PC-9 (cell line): ENCODE data around the gene REXO4. TPM values are rescaled to one million over a fixed set of nuclear protein-coding genes. Genes with fewer than 3 reads are reported as not detected.

Source experiments
- BruUV-seq: library from RNA; stranded (reverse); fragments of 400-500 nt; replicated peaks from 2 replicates; lab custom pipeline; 2021; lab: Mats Ljungman, UMichigan
- CTCF ChIA-PET: fragments of 300-600 bp; sonication (Branson Sonifier 250); formaldehyde crosslinking; loops from one replicate; lab custom pipeline; 2022; ENCODE audit warnings: antibody characterized with exemption; lab: Charles Lee
- POLR2A ChIA-PET: fragments of 300-600 bp; sonication (Branson Sonifier 250); formaldehyde crosslinking; loops from one replicate; lab custom pipeline; 2022; ENCODE audit warnings: antibody characterized with exemption; ENCODE audit not compliant: unreplicated experiment; lab: Charles Lee
- DNase-seq, 2 experiments: peaks; one replicate each; pipeline versions ENCODE4 v3.0.0 to v3.0.0-alpha.2; 2015 to 2022; ENCODE audit warnings: mixed read lengths in 1 of 2
- H2AFZ ChIP-seq: fragments of 200-600 bp; sonication (generic); 2 replicates; pipeline ENCODE4 v1.8.1; 2017; ENCODE audit warnings: antibody characterized with exemption
- H3F3A ChIP-seq: fragments of 200-600 bp; sonication (generic); 2 replicates; pipeline ENCODE4 v1.8.1; 2017; ENCODE audit warnings: antibody characterized with exemption, mild to moderate bottlenecking, low read depth; ENCODE audit not compliant: insufficient read depth
- H3K27ac ChIP-seq: fragments of 200-600 bp; sonication (generic); 2 replicates; pipeline ENCODE4 v1.6.1; 2016; ENCODE audit warnings: mixed run types
- H3K27me3 ChIP-seq: fragments of 200-600 bp; sonication (generic); 2 replicates; pipeline ENCODE4 v1.6.1; 2016; ENCODE audit warnings: low read depth, mixed run types; ENCODE audit not compliant: insufficient read depth
- H3K36me3 ChIP-seq: fragments of 200-600 bp; sonication (generic); 2 replicates; pipeline ENCODE4 v1.6.1; 2016; ENCODE audit warnings: low read depth, mixed run types
- H3K4me1 ChIP-seq: fragments of 200-600 bp; sonication (generic); replicated peaks from 2 replicates; pipeline ENCODE4 v1.6.1; 2016; ENCODE audit warnings: mixed run types; ENCODE audit not compliant: insufficient read depth
- H3K4me2 ChIP-seq: fragments of 200-600 bp; sonication (generic); 2 replicates; pipeline ENCODE4 v1.6.1; 2017; ENCODE audit warnings: mixed run types
- H3K4me3 ChIP-seq: fragments of 200-600 bp; sonication (generic); 2 replicates; pipeline ENCODE4 v1.6.1; 2016; ENCODE audit warnings: mixed run types
- H3K79me2 ChIP-seq: fragments of 200-600 bp; sonication (generic); 2 replicates; pipeline ENCODE4 v1.6.1; 2017; ENCODE audit warnings: low read depth, mixed run types
- H3K9me2 ChIP-seq: fragments of 200-600 bp; sonication (generic); 2 replicates; pipeline ENCODE4 v1.8.1; 2017; ENCODE audit warnings: mild to moderate bottlenecking; ENCODE audit not compliant: insufficient read depth
- H3K9me3 ChIP-seq: fragments of 200-600 bp; sonication (generic); 2 replicates; pipeline ENCODE4 v1.8.1; 2016; ENCODE audit warnings: low read depth; ENCODE audit not compliant: insufficient read depth
- H4K20me1 ChIP-seq: fragments of 200-600 bp; sonication (generic); 2 replicates; pipeline ENCODE4 v1.8.1; 2017; ENCODE audit not compliant: insufficient read depth
- EZH2 ChIP-seq: fragments of 200-600 bp; sonication (generic); IDR thresholded peaks from 2 replicates; pipeline ENCODE4 v1.8.0; 2017; ENCODE audit warnings: antibody characterized with exemption, low read depth
- intact Hi-C: fragments of 100-400 bp; cut with micrococcal nuclease; formaldehyde crosslinking; loops from one replicate; pipeline ENCODE4 v1.10.0; 2022; ENCODE audit not compliant: unreplicated experiment
- total RNA-seq: library from RNA; stranded (reverse); gene quantifications from 2 replicates; pipeline ENCODE4 v1.2.3, GENCODE V29; 2021
- TF ChIP-seq, protein P1 (sequence below): fragments of 200-600 bp; sonication (generic); conservative IDR thresholded peaks from 2 replicates; pipeline ENCODE4 v1.6.1; 2017; ENCODE audit warnings: mixed run types, antibody characterized with exemption, mild to moderate bottlenecking, moderate library complexity

Gene REXO4
- total RNA-seq, 1 experiment from 2014 or later, result 32.6 TPM

DNA sequence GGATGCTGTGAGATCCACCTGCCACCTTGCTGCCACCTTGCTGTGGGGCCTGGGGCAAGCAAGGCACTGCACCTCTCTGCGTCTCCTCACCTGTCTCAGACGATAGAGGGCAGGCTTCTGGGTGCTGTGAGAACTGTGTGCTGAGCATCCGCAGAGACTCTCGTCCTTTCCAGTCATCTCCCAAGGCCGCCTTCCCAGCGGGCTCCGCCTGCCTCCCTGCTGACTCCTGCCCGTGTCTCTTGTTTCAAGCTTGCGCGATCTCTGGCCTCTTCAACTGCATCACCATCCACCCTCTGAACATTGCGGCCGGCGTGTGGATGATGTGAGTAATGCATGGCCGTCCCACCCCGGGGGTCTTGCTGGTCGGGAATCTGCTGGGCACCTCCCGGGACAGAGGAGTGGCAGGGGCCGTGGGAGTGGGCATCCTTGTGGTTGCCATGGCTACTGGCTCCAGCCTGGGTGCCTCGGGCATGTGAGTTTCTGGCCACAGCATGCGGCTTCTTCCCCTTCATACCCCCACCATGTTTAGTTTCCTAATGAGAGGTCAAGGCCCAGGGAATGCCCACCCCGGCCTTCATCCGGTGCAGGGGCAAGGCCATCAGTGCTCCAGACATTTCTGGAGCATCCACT, 45.5 kb upstream of the REXO4 start:
- DNase-seq, result no peak
- H3K9me3 ChIP-seq, result no peaks in the 10 kb centered on the region
- no peak overlapping the region for H3K4me2 ChIP-seq
- no peaks in the 10 kb centered on the region; the same call in 1 of the 2 replicates for H4K20me1 ChIP-seq
- no peaks in the 10 kb centered on the region for H3K36me3 ChIP-seq
- H3K27ac ChIP-seq, result no peak overlapping the region
- no peak overlapping the region for H2AFZ ChIP-seq
- intact Hi-C loops, result no loop called here
- ChIA-PET CTCF (no interaction called here), POLR2A (no interaction called here)
- no peaks in the 10 kb centered on the region for H3K27me3 ChIP-seq
- BruUV-seq, result no TSS peak
- no peaks in the 10 kb centered on the region for H3K9me2 ChIP-seq
- H3K4me1 ChIP-seq, result peaks cover 13% of the 10 kb centered on the region
- TF ChIP-seq EZH2, result no peak
- TF ChIP-seq, protein P1, sequence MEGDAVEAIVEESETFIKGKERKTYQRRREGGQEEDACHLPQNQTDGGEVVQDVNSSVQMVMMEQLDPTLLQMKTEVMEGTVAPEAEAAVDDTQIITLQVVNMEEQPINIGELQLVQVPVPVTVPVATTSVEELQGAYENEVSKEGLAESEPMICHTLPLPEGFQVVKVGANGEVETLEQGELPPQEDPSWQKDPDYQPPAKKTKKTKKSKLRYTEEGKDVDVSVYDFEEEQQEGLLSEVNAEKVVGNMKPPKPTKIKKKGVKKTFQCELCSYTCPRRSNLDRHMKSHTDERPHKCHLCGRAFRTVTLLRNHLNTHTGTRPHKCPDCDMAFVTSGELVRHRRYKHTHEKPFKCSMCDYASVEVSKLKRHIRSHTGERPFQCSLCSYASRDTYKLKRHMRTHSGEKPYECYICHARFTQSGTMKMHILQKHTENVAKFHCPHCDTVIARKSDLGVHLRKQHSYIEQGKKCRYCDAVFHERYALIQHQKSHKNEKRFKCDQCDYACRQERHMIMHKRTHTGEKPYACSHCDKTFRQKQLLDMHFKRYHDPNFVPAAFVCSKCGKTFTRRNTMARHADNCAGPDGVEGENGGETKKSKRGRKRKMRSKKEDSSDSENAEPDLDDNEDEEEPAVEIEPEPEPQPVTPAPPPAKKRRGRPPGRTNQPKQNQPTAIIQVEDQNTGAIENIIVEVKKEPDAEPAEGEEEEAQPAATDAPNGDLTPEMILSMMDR, result no peak; the same call in 1 of the 2 replicates
- H3K79me2 ChIP-seq, result peaks cover 14% of the 10 kb centered on the region; the same call in 1 of the 2 replicates
- peaks cover 17% of the 10 kb centered on the region; the same call in 1 of the 2 replicates for H3F3A ChIP-seq
- no peak overlapping the region for H3K4me3 ChIP-seq

DNA sequence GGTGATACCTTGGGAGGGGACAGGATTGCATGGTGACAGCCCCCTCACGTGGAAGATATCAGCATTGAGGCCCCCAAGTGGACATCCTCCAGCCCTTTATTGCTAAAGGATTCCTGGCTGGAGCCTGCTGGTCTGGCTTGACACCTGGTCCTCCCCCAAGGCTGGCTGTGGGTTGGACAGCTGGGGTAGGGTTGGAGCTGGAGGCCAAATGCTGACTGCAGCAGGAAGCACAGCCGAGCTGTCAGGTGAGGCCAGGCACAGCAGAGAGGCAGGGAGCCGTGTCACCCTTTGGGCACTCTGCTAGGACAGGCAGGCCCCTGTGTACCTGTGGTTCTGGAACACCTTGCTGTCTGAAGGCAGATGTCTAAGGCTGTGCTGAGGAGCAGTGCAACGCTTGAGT, 44.2 kb upstream of the REXO4 start:
- peaks cover 17% of the 10 kb centered on the region; the same call in 1 of the 2 replicates for H3F3A ChIP-seq
- H3K27me3 ChIP-seq, result no peaks in the 10 kb centered on the region
- H2AFZ ChIP-seq, result no peak overlapping the region
- H3K36me3 ChIP-seq, result no peaks in the 10 kb centered on the region
- CTCF ChIA-PET, result no interaction called here
- TF ChIP-seq, protein P1, result no peak
- no peak for TF ChIP-seq EZH2
- H3K4me1 ChIP-seq, result peaks cover 13% of the 10 kb centered on the region
- no TSS peak for BruUV-seq
- peaks cover 14% of the 10 kb centered on the region; the same call in 1 of the 2 replicates for H3K79me2 ChIP-seq
- H3K27ac ChIP-seq, result no peak overlapping the region
- intact Hi-C loops, result no loop called here
- 0 out of 2 replicates have a peak overlapping the region, but pooled peaks have one; percentile 83 for H3K4me2 ChIP-seq
- H3K9me3 ChIP-seq, result no peaks in the 10 kb centered on the region
- peak in 1 of 2 experiments; percentile 35 for DNase-seq
- H3K9me2 ChIP-seq, result no peaks in the 10 kb centered on the region
- H4K20me1 ChIP-seq, result no peaks in the 10 kb centered on the region; the same call in 1 of the 2 replicates
- no peak overlapping the region for H3K4me3 ChIP-seq
- POLR2A ChIA-PET, result no interaction called here

DNA sequence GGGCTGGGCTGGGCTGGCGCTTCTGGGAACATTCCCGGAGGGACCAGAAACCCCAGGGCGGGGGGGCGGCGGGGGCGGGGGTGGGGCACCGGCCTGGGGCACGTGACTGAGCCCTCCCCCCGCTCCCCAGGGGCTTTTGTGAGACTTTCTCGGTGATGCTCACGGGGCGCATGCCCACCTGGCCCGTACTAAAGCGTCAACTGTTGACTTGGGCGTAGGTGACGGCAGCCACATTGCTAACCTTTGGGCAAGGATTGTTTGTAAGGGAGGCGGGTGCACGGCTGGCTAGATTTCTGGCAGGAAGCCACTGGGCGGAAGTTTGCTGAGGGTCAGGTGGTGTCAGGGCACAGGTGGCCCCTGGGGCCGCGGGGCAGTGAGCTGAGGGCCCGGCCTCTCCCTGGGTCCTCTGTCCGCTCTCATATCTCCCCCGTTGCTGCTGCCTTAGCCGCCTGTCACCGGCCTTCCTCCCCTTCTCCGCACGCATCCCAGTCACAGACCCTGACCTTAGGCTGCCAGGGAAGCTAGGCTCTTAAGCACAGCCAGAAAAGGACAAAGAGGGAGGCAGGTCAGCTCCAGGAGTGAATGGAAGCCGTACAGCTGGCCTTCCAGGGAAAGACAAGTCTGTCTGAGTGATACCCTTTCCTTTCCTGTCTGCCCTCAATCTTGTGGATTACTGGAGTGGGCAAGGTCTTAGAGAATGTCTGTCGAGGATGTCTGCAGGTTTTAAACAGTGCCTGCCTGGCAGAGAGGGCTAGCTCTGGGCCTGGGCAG, 42.8 kb upstream of the REXO4 start:
- peak overlapping the region; percentile 83 for H3K4me2 ChIP-seq
- no peaks in the 10 kb centered on the region for H3K9me3 ChIP-seq
- no peaks in the 10 kb centered on the region for H3K9me2 ChIP-seq
- ChIA-PET POLR2A (interaction anchor here (0.6 to 0.7 kb wide), 2 partner anchors 22 to 484 kb away, joined by 3 to 8 read pairs; no protein-coding TSS in a partner anchor), CTCF (interaction anchor here (0.6 to 0.7 kb wide), 3 partner anchors 311 to 753 kb away, joined by 3 to 4 read pairs (median 4); no protein-coding TSS in a partner anchor)
- H4K20me1 ChIP-seq, result no peaks in the 10 kb centered on the region; the same call in 1 of the 2 replicates
- peaks cover 12% of the 10 kb centered on the region; the same call in 1 of the 2 replicates for H3F3A ChIP-seq
- H3K4me3 ChIP-seq, result peak overlapping the region; percentile 61
- no peaks in the 10 kb centered on the region for H3K36me3 ChIP-seq
- TF ChIP-seq EZH2, result no peak
- TF ChIP-seq, protein P1, result no peak
- H3K4me1 ChIP-seq, result peaks cover 13% of the 10 kb centered on the region
- H3K27ac ChIP-seq, result peak overlapping the region; percentile 67
- peaks cover 14% of the 10 kb centered on the region; the same call in 1 of the 2 replicates for H3K79me2 ChIP-seq
- no peaks in the 10 kb centered on the region for H3K27me3 ChIP-seq
- peak; percentile 80 to 88 for DNase-seq
- intact Hi-C loops, result no loop called here
- TSS peak; percentile 55 for BruUV-seq
- H2AFZ ChIP-seq, result peak overlapping the region; percentile 91
